ENCODE measurements around the gene SHANK2. TPM values are rescaled to one million over a fixed set of nuclear protein-coding genes. Genes with fewer than 3 reads are reported as not detected.

Gene SHANK2
- total RNA-seq, 2 donors from 2014 or later = 43.5 to 46.4 TPM

- Histone ChIP-seq H3K4me3 (no peak overlapping the region), H3K27ac (no peak overlapping the region), H3K27me3 (replicated peaks; ENCODE audit: insufficient read depth) (no peaks in the 10 kb centered on the region), H3K9me3 (no peaks in the 10 kb centered on the region), H3K4me1 (replicated peaks) (no peaks in the 10 kb centered on the region), H3K36me3 (no peaks in the 10 kb centered on the region)
- TF ChIP-seq CTCF (IDR thresholded peaks at IDR 0.05) (no peak), POLR2A (IDR thresholded peaks at IDR 0.05) (no peak), POLR2AphosphoS5 (IDR thresholded peaks at IDR 0.05) (no peak)
- intact Hi-C loops (cut with DNase I) = no loop called here
- WGBS = 88% methylated on average over 6 of the region's 6 CpGs
- no peak for DNase-seq (ENCODE audit: low spot score)
These were observed 3.1 kb downstream of the SHANK2 start for GRCh38 chr11:71249301-71249700.

DNA sequence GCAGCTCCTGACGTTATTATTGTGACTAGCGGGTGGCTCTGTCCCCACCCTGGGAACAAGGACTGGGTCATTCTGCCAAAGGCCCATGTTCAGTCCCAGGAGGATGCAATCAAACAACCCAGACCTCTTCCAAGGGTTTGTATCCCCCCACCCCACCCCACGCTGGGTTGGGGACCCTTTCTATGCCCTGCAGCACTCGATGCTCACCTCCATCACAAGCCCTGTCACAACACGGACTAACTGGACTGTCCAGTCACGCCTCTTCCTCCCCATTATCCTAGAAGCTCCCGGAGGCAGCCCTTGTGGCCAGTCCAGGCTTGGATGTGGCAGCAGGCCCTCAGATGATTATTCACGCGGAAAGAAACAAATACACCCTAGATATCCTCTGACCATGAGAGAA, 3.7 kb downstream of the SHANK2 start:
- Histone ChIP-seq H3K36me3 (no peaks in the 10 kb centered on the region), H3K27me3 (replicated peaks; ENCODE audit: insufficient read depth) (no peaks in the 10 kb centered on the region), H3K4me1 (replicated peaks) (no peaks in the 10 kb centered on the region), H3K9me3 (no peaks in the 10 kb centered on the region), H3K27ac (no peak overlapping the region), H3K4me3 (no peak overlapping the region)
- TF ChIP-seq CTCF (IDR thresholded peaks at IDR 0.05) (no peak), POLR2AphosphoS5 (IDR thresholded peaks at IDR 0.05) (no peak), POLR2A (IDR thresholded peaks at IDR 0.05) (no peak)
- DNase-seq (ENCODE audit: low spot score) = no peak
- intact Hi-C loops (cut with DNase I) = no loop called here
- 77% methylated on average over 9 of the region's 9 CpGs for WGBS

GRCh38 chr11:71248251-71248570, 4.2 kb downstream of the SHANK2 start:
- Histone ChIP-seq H3K4me1 (replicated peaks) (no peaks in the 10 kb centered on the region), H3K36me3 (no peaks in the 10 kb centered on the region), H3K4me3 (no peak overlapping the region), H3K27me3 (replicated peaks; ENCODE audit: insufficient read depth) (no peaks in the 10 kb centered on the region), H3K9me3 (no peaks in the 10 kb centered on the region), H3K27ac (no peak overlapping the region)
- intact Hi-C loops (cut with DNase I) = no loop called here
- TF ChIP-seq CTCF (IDR thresholded peaks at IDR 0.05) = no peak
- TF ChIP-seq POLR2AphosphoS5 (IDR thresholded peaks at IDR 0.05) = no peak
- no peak for TF ChIP-seq POLR2A (IDR thresholded peaks at IDR 0.05)
- WGBS = 90% methylated on average over 13 of the region's 13 CpGs
- DNase-seq (ENCODE audit: low spot score) = no peak

DNA sequence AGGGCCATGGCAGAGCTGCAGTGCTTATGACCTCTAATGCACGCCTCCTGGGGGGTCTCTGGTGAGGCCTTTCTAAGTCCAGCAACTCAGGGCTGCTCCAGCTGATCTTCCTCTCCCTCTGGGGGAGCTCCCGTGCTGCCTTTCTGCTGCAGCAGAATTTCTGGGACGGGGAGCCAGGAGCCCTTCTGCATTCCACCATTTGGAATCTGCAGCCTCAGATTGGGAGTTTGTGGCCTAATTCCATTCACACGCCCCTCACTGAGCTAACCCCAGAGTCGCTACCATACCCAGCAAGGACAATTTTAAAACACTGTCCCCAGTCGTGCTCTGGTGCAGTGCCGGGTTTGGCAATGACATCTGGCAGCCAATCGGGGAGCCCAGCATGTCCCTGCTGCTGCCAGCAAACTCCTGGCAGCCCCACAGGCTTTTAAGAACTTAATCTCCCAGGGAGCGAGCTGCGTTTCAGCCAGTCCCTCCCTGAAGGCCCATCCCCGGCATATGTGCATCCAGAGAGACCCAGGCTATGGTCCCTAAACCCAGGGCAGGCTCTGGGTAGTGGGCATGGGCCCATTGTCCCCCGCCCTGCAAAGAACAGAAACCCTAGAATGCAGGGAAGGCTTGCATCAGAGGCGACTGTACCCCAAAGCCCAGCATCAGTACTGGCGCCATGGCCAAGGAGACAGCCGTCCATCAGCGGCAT, 4.7 kb downstream of the SHANK2 start:
- no peak overlapping the region for H3K27ac ChIP-seq
- no peak overlapping the region for H3K4me3 ChIP-seq
- no peaks in the 10 kb centered on the region for H3K4me1 ChIP-seq (replicated peaks)
- no peaks in the 10 kb centered on the region for H3K36me3 ChIP-seq
- 43% methylated on average over 16 of the region's 16 CpGs for WGBS
- no peak for TF ChIP-seq POLR2A (IDR thresholded peaks at IDR 0.05)
- no peak for TF ChIP-seq CTCF (IDR thresholded peaks at IDR 0.05)
- TF ChIP-seq POLR2AphosphoS5 (IDR thresholded peaks at IDR 0.05) = no peak
- intact Hi-C loops (cut with DNase I) = no loop called here
- peak; percentile 54 for DNase-seq (ENCODE audit: low spot score)
- no peaks in the 10 kb centered on the region for H3K27me3 ChIP-seq (replicated peaks; ENCODE audit: insufficient read depth)
- H3K9me3 ChIP-seq = no peaks in the 10 kb centered on the region

DNA sequence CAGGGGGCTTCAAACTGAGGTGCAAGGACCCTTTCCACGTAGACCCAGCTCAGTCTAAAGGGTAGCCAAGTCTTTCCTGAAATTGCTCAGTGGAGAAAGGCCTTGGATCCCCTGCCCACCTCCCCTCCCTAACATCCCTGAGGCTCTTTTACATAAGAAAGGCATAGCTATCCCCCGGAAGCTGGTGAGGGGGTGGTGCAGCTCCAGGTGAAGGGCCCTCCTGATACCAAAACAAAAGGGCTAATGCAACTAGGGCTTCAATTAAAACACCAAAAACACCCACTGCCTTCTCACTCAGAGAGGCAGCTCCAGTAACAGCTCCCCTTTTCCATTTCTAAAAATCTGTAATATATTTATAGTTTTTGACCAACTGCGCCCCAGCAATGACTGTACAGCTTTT, 5.8 kb downstream of the SHANK2 start:
- intact Hi-C loops (cut with DNase I) = no loop called here
- no peaks in the 10 kb centered on the region for H3K36me3 ChIP-seq
- H3K4me3 ChIP-seq = no peak overlapping the region
- DNase-seq (ENCODE audit: low spot score) = no peak
- no peak overlapping the region for H3K27ac ChIP-seq
- no peaks in the 10 kb centered on the region for H3K9me3 ChIP-seq
- 62% methylated on average over 3 of the region's 3 CpGs for WGBS
- no peak for TF ChIP-seq POLR2AphosphoS5 (IDR thresholded peaks at IDR 0.05)
- TF ChIP-seq CTCF (IDR thresholded peaks at IDR 0.05) = no peak
- no peak for TF ChIP-seq POLR2A (IDR thresholded peaks at IDR 0.05)
- H3K4me1 ChIP-seq (replicated peaks) = peaks cover 3% of the 10 kb centered on the region
- no peaks in the 10 kb centered on the region for H3K27me3 ChIP-seq (replicated peaks; ENCODE audit: insufficient read depth)

All from prostate gland (tissue), 2 donors.